Vagina (tissue), 2 donors: Measurements from ENCODE around the gene KRT6A. TPM values are rescaled to one million over a fixed set of nuclear protein-coding genes. Genes with fewer than 3 reads are reported as not detected.

Source experiments
- DNase-seq, 2 donors: peaks; one replicate each; pipeline ENCODE4 v3.0.0-alpha.2; 2017; ENCODE audit errors: extremely low spot score in 2 of 2
- H3K27ac ChIP-seq: fragments of 200-600 bp; sonication (generic); one replicate; pipeline ENCODE4 v1.5.1; 2019
- H3K27me3 ChIP-seq: fragments of 200-600 bp; sonication (generic); one replicate; pipeline ENCODE4 v1.5.1; 2019
- H3K36me3 ChIP-seq, 2 donors: fragments of 200-600 bp; sonication (generic); one replicate each; pipeline ENCODE4 v1.5.1; 2017 to 2019
- H3K4me1 ChIP-seq: fragments of 200-600 bp; sonication (generic); one replicate; pipeline ENCODE4 v1.5.1; 2019
- H3K4me3 ChIP-seq, 2 donors: fragments of 200-600 bp; sonication (generic); 1 replicate in 1 of 2; 2 replicates in 1 of 2; pipeline ENCODE4 v1.5.1; 2016 to 2019
- H3K9me3 ChIP-seq: fragments of 200-600 bp; sonication (generic); one replicate; pipeline ENCODE4 v1.5.1; 2019
- POLR2A ChIP-seq, 2 donors: fragments of 450-650 bp; IDR thresholded peaks; one replicate each; pipeline ENCODE4 v1.6.1; 2017; ENCODE audit warnings: antibody characterized with exemption in 2 of 2, mild to moderate bottlenecking in 2 of 2, moderate library complexity in 2 of 2
- POLR2AphosphoS5 ChIP-seq, 2 donors: sonication (generic); formaldehyde crosslinking; IDR thresholded peaks; one replicate each; pipeline ENCODE4 v1.9.0; 2017; ENCODE audit warnings: antibody characterized with exemption in 2 of 2, mild to moderate bottlenecking in 2 of 2, low read depth in 1 of 2; ENCODE audit not compliant: insufficient read depth in 1 of 2
- intact Hi-C: fragments of 100-400 bp; cut with DNase I; formaldehyde crosslinking; loops from one replicate; pipeline ENCODE4 v1.15.1; 2023
- total RNA-seq: library from RNA; depleted of rRNA; stranded (reverse); fragments of >200 nt; gene quantifications from one replicate; pipeline ENCODE4 v1.2.3, GENCODE V29; 2016
- TF ChIP-seq, protein P1 (sequence below), 3 experiments: fragments of 450-650 bp in 2 of 3; fragments of 200-600 bp in 1 of 3; sonication (generic) in 1 of 3; IDR thresholded peaks; one replicate each; pipeline ENCODE4 v1.5.1; 2017 to 2019; ENCODE audit warnings: antibody characterized with exemption in 3 of 3, mild to moderate bottlenecking in 2 of 3, moderate library complexity in 2 of 3

The KRT6A gene
- total RNA-seq, 1 donor from 2014 or later = 7,258 TPM

DNA sequence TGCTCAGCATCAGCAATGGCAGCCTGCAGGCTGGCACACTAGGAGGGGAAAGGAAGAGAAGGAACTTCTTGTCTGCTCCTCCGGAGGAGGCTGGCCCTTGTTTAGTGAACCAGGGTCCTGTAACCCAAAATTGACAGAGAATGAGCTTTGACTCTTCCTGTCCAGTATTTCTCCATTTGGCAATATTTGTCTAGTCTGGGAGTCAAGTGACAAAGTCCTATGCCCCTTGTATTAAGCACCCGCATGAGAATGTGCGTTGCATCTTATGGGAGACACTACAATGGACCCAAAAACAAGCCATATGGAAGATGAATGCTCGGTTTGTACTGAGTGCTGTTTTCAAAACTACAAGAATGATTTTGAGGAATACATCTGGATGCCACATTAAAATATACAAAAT, 23.2 kb downstream of the KRT6A start:
- TF ChIP-seq POLR2AphosphoS5 (IDR thresholded peaks at IDR 0.05; ENCODE audit: insufficient read depth in 1 of 2, low read depth in 1 of 2) (no peak), POLR2A (IDR thresholded peaks at IDR 0.05) (no peak)
- Histone ChIP-seq H3K4me3 (no peak overlapping the region), H3K9me3 (no peaks in the 10 kb centered on the region), H3K36me3 (no peaks in the 10 kb centered on the region), H3K27ac (no peak overlapping the region), H3K27me3 (no peaks in the 10 kb centered on the region), H3K4me1 (no peaks in the 10 kb centered on the region)
- intact Hi-C loops = no loop called here
- DNase-seq = no peak

DNA sequence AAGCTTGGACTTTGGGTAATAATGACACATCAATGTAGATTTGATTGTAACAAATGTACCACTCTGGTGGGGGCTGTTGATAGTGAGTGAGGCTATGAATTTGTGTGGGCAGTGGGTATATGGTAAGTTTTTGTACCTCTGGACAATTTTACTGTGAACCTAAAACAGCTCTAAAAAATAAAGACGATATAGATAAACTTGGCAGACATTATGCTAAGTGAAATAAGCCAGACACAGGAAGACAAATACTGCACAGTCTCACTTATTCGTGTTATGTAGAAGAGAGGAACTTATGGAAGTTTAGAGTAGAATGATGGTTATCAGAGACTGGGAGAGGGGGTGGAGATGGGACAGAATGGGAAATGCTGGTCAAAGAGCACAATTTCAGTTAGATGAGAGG, 28.2 kb downstream of the KRT6A start:
- no peaks in the 10 kb centered on the region for H3K27me3 ChIP-seq
- no peak overlapping the region for H3K27ac ChIP-seq
- DNase-seq = no peak
- no peak for TF ChIP-seq POLR2AphosphoS5 (IDR thresholded peaks at IDR 0.05; ENCODE audit: insufficient read depth in 1 of 2, low read depth in 1 of 2)
- TF ChIP-seq POLR2A (IDR thresholded peaks at IDR 0.05) = no peak
- TF ChIP-seq, protein P1, sequence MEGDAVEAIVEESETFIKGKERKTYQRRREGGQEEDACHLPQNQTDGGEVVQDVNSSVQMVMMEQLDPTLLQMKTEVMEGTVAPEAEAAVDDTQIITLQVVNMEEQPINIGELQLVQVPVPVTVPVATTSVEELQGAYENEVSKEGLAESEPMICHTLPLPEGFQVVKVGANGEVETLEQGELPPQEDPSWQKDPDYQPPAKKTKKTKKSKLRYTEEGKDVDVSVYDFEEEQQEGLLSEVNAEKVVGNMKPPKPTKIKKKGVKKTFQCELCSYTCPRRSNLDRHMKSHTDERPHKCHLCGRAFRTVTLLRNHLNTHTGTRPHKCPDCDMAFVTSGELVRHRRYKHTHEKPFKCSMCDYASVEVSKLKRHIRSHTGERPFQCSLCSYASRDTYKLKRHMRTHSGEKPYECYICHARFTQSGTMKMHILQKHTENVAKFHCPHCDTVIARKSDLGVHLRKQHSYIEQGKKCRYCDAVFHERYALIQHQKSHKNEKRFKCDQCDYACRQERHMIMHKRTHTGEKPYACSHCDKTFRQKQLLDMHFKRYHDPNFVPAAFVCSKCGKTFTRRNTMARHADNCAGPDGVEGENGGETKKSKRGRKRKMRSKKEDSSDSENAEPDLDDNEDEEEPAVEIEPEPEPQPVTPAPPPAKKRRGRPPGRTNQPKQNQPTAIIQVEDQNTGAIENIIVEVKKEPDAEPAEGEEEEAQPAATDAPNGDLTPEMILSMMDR (IDR thresholded peaks at IDR 0.05) = no peak
- no peaks in the 10 kb centered on the region for H3K4me1 ChIP-seq
- H3K36me3 ChIP-seq = no peaks in the 10 kb centered on the region
- intact Hi-C loops = no loop called here
- H3K4me3 ChIP-seq = no peak overlapping the region
- H3K9me3 ChIP-seq = no peaks in the 10 kb centered on the region

DNA sequence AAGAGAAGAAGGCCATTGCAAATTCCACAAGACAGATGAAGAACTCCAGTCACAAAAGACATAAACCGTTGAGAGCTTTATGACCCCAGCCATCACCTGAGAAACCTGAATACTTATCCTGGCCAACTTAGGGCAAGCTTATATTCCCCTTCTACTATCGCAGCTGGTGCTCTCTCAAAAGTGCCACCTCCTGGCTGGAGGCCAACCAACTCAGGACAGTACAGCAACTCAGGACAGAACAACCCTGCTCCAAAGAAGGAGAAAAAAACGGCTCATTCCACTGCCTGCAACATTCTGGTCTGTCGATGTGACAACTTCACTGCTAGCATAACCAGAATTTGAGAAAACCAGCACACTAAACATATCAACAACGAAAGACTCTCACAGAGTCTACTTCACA, 31.4 kb downstream of the KRT6A start:
- Histone ChIP-seq H3K36me3 (no peaks in the 10 kb centered on the region), H3K4me1 (no peaks in the 10 kb centered on the region), H3K4me3 (no peak overlapping the region), H3K9me3 (no peaks in the 10 kb centered on the region), H3K27ac (no peak overlapping the region), H3K27me3 (no peaks in the 10 kb centered on the region)
- no peak for DNase-seq
- intact Hi-C loops = no loop called here
- no peak for TF ChIP-seq POLR2A (IDR thresholded peaks at IDR 0.05)

DNA sequence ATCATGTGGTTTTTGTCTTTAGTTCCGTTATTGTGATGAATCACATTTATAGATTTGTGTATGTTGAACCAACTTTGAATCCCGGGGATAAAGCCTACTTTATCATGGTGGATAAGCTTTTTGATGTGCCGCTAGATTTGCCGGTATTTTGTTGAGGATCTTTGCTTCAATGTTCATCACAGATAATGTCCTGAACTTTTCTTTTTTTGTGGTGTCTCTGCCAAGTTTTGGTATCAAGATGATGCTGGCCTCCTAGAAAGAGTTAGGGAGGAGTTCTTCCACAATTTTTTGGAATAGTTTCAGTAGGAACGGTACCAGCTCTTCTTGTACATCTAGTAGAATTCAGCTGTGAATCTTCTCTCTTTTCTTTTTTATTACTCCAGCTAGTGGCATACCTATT, 34.2 kb downstream of the KRT6A start:
- no peaks in the 10 kb centered on the region for H3K27me3 ChIP-seq
- no peak for DNase-seq
- TF ChIP-seq, protein P1 (IDR thresholded peaks at IDR 0.05) = no peak
- H3K4me3 ChIP-seq = no peak overlapping the region
- no peaks in the 10 kb centered on the region for H3K4me1 ChIP-seq
- intact Hi-C loops = no loop called here
- H3K27ac ChIP-seq = no peak overlapping the region
- H3K36me3 ChIP-seq = no peaks in the 10 kb centered on the region
- no peaks in the 10 kb centered on the region for H3K9me3 ChIP-seq

DNA sequence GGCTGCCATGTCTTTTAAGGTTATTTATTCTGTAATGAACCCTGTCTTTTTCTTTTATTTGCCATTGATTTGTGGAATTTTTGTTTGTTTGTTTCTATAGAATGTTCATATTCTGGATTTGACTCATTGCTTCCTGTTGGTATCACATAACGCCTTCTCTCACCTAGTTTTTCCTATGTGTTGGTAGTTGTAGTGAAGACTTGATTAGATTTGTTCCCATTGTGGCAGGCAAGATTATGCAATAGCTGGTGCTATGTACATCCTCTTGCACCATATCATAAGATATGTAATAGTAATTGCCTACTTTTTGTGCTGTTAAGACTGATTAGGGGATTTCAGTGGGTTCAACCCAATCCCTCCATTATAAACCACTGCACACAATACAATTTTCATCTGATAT, 37.2 kb downstream of the KRT6A start:
- Histone ChIP-seq H3K4me3 (no peak overlapping the region), H3K36me3 (no peaks in the 10 kb centered on the region), H3K4me1 (no peaks in the 10 kb centered on the region), H3K27me3 (no peaks in the 10 kb centered on the region), H3K27ac (no peak overlapping the region), H3K9me3 (no peaks in the 10 kb centered on the region)
- no peak for DNase-seq
- intact Hi-C loops = no loop called here
- TF ChIP-seq POLR2A (IDR thresholded peaks at IDR 0.05) (no peak), POLR2AphosphoS5 (IDR thresholded peaks at IDR 0.05; ENCODE audit: insufficient read depth in 1 of 2, low read depth in 1 of 2) (no peak)
- TF ChIP-seq, protein P1 (IDR thresholded peaks at IDR 0.05) = no peak

DNA sequence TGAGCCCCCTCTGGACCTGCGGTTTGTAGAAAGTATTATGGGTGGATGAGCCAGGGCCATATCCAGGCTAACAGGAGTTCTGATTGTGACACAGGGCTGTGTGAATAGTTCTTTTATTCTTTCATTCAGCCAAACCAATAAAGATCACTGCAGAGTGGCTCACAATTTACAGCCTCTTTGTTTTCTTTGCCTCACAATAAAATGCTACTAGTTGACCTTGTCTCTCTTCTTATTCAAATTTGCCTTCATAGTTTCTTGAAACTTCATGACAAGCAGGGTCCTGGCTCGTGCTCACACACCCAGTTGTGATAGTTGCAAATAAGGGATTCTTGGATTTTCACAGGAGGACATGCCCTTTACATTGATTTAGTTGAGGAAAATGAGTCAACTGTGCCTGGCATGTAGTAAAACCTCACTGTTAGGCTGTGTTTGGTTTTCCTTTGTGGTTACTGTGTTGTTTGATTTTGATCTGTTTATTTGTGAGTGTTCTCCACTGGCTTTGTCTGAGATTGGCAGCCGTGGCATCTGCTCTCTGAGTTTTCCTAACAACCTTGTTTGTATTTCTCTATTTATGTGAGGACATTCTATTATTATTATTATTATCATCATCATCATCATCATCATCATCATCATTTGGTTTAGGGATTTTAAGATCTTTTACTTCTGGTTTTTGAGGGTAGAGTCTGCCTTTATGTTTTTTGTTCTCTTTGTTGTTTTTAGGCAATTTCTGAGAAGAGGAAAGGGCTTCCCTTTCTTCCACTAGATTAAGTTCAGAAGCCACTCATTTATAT, 38.5 kb downstream of the KRT6A start:
- H3K4me1 ChIP-seq = no peaks in the 10 kb centered on the region
- intact Hi-C loops = no loop called here
- TF ChIP-seq, protein P1 (IDR thresholded peaks at IDR 0.05) = no peak
- TF ChIP-seq POLR2AphosphoS5 (IDR thresholded peaks at IDR 0.05; ENCODE audit: insufficient read depth in 1 of 2, low read depth in 1 of 2) = no peak
- TF ChIP-seq POLR2A (IDR thresholded peaks at IDR 0.05) = no peak
- H3K36me3 ChIP-seq = no peaks in the 10 kb centered on the region
- H3K9me3 ChIP-seq = no peaks in the 10 kb centered on the region
- no peak for DNase-seq
- no peaks in the 10 kb centered on the region for H3K27me3 ChIP-seq
- H3K27ac ChIP-seq = no peak overlapping the region
- H3K4me3 ChIP-seq = no peak overlapping the region
